NCI-H1694 treated with DMSO at 0.1 percent for 48 hours (cell line): Measurements from ENCODE around the gene EVI5L.
A peak's percentile ranks its signal among the peaks of the same experiment; 100 is the strongest.
"Not testable (repeated sequence)": the region's sequence is repeated elsewhere in the genome, so short reads cannot be mapped to it uniquely, and the experiment has no call there.

Experiments
- DNase-seq: peaks from one replicate; lab custom pipeline; 2025; lab: John Stamatoyannopoulos, UW

EVI5L gene

DNA sequence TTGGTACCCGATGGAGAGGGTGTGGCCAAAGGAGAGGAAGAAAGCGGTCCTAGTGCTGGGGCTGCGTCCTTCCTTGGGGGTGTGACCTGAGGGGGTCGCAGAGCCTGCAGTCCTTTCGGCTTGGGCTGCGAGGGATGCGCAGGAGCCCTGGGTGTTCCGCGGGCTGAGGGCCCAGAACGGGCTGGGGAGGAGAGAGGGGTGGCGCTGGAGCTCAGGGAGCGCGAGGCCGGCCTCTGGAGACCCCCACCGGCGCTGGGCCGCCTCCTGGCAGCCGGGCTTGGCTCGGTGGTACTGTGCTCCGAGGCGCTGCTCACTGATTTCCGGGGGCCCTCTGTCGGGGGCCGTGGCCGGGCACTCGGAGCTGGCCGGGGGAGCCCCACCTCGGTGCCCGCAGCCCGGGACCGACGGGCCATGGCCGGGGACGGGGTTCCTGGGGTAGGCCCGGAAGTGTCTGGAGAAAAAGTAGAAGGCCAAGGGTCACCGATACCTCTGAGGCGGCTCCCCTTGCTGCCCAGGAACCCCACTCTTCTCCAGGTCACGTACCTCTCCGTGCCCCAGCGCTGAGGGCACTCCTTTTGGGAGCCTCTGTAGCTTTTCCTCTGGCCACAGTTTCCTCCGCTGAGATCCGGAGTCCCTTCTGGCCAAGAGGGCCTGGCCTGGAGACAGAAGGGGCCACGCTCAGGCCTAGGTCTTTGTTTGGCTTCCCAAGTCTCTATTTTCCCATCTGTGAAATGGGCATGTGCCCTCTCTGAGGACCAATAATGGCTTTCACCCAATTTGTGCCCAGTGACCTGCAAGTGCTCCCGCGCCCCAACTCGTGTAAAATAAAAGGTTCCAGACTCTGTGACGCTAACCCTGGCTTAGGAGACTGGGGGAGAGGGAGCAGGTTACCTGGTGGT lies 42.5 kb downstream of the EVI5L start:
- DNase-seq, result no peak

GRCh38 chr19:7873304-7874075 lies 43.5 kb downstream of the EVI5L start:
- no peak for DNase-seq

DNA sequence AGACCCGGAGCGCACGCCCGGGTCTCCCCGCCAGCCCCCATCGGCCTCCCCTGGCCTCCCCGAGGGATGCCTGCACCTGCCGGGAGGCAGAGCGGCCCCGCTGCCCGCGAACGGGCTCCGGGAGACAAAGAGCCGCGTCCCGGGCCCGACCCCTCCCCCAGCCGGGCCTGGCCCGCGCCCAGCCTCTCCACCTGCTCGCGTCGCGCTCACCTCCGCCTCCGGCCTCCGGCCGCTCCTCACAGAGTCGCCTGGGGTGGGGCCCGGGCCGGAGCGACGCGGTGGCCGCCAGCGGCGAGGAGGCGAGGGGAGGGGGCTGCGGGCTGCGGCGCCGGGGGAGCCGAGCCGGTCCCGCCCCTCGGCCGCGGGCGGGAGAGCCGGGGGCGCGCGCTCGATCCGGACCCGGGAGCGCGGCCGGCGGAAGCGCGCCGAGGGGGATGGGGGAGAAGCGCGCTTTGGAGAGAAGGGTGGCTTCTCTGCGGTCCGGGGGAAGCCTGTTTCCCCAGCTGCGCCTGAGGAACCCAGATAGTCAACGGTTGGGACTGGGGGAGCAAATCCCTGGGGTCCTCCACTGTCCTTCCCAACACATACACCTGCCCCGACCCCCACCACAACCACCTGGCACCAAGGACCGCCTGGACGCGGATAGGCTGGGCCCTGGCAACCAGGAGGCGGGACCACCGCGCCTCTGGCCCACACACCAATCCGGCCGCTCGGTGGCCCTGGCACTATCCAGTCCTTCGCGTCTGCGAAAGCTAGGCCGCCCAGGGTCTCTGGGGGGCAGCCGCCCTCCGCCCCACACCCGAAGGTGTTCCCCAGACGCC lies 44.3 kb downstream of the EVI5L start, which contains the start of gene PRR36:
TSS of gene PRR36 (minus strand) at position 315 of the 821 bp plus-strand sequence. CDS start 701 bp downstream, outside the sequence.
- DNase-seq, result peak; percentile 69

DNA sequence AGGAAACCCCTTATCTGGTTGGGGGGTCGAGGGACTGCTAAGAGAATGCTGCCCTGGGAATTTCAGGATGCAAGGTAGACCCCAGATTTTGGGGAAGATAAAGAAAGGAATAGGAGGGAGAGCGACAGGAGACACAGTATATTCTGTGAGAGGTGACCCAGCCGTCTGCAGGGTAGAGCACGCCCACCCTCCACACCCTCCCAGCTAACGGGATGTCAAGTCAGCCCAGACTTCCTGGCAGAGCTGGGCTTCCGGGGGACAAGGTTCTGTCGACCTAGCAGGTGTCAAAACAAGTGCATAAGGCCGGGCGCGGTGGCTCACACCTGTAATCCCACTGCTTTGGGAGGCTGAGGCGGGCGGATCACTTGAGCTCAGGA lies 44.9 kb downstream of the EVI5L start:
- no peak for DNase-seq

DNA sequence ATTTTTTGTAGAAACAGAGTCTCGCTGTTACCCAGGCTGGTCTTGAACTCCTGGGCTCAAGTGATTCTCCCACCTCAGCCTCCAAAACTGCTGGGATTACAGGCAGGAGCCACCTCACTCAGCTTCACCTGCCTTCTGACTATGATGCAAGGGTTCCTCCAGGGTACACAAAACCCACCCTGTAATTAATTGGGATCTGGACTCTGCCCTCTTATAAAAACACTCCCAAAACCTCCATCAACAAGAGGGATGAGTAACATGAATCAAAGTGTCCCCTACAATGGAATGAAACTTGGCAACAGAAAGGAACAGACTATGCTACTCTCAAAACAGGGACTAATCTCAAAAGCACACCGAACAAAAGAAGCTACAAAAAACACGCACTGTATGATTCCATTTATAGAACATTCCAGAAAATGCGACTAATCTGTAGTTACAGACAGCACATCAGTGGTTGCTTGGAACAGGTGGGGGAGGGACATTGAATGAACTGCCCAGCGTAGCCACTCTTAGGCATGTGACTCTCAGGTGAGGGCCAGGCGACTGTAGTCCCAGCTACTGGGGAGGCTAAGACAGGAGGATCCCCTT lies 47.3 kb downstream of the EVI5L start:
- DNase-seq, result no peak

GRCh38 chr19:7879111-7879807 lies 49.2 kb downstream of the EVI5L start:
- DNase-seq, result no peak

- no peak for DNase-seq
Observed at GRCh38 chr19:7879836-7880235, 49.8 kb downstream of the EVI5L start.

DNA sequence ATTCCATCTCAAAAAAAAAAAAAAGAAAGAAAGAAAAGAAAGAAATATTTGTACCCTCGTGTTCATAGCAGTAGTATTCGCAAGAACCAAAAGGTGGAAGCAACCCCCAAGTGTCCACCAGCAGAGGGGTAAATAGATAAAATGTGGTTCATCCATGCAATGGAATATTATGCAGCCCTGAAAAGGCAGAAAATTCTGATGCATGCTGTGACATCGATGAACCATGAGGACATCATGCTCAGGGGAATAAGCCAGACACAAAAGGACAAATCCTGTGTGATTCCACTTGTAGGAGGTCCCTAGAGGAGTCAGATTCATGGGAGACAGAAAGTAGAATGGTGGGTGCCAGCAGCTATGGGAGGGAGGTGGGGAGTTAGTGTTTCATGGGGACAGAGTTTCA lies 51.9 kb downstream of the EVI5L start:
- DNase-seq, result no peak

DNA sequence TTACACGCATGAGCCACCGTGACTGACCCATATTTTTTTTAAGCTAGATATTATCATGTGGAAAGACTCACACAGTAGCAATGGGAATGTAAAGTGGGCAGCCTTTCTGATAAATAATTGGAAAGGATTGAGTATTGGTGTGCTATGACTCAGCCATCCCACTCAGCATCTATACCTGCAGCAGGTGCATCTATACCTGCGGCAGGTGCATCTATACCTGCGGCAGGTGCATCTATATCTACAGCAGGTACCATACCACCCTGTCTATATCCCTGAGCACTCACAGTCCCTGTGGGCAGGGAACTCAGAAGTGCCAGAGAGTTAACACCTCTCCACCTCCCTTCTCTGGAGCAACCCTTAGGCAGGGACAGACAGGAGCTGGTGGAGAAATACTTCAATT lies 53.1 kb downstream of the EVI5L start:
- no peak for DNase-seq

DNA sequence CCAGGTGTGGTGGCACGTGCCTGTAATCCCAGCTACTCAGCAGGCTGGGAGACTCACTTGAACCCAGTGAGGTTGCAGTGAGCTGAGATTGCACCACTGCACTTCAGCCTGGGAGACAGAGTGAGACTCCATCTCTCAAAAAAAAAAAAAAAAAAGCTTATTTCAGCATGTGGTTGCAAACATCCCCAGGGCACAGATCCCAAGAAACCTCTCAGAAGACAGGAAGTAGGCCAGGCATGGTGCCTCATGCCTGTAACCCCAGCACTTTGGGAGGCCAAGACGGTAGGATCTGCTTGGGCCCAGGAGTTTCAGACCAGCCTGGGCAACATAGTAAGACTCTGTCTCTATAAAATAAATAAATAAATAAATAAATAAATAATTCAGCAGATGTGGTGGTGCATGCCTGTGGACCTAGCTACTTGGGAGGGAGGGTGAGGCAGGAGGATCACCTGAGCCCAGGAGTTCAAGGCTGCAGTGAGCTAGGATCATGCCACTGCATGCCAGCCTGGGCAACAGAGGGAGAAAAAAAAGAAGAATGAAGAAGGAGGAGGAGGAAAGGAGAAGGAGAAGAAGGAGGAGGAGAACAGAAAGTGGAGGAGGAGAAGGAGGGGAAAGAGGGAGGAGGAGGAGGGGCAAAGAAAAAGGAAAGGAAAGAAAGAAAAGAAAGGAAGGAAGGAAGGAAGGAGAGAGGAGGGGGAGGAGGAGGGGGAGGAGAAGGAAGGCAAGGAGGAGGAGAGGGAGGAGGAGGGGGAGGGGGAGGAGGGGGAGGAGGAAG lies 54.0 kb downstream of the EVI5L start:
- no peak for DNase-seq

GRCh38 chr19:7885818-7886217 lies 55.8 kb downstream of the EVI5L start:
- DNase-seq, result no peak

DNA sequence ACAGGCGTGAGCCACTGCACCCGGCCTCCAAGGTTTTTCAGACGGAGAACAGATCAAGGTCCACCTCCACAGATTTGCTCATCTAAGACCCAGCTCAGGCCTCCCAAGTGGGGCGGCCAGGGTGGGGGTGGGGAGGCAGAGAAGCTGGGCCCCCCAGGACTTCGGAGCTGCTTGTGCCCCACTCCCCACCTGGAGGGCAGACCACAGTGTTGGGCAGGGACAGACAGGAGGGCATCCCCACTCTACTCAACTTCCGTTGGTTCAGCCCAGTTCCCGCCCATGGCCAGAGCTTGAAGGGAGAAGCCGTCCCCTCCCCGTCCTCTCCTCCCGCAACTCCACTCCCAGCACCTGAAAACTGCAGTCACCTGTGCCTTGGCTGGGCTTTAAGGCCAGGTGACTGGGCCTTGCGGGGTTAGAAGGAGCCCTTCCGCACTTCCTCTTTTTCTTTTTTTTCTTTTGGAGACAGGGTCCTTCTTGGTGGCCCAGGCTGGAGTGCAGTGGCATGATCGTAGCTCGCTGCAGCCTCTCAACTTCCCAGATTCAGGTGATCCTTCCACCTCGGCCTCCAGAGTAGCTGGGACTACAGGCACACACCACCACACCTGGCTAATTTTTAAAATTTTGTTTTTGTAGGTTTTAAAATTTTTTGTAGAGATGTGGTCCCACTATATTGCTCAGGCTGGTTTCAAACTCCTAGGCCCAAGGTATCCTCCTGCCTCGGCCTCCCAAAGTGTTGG lies 57.6 kb downstream of the EVI5L start:
- no peak for DNase-seq

GRCh38 chr19:7888145-7888825 lies 58.3 kb downstream of the EVI5L start, which contains the start of gene LRRC8E:
Gene LRRC8E, plus strand, starts transcription at chr19:7888510. Its CDS starts 7,094 bp downstream, at chr19:7895604.
- no peak for DNase-seq

GRCh38 chr19:7888826-7889217 lies 58.8 kb downstream of the EVI5L start:
- no peak for DNase-seq

GRCh38 chr19:7893362-7894101 lies 63.5 kb downstream of the EVI5L start:
- DNase-seq, result not testable (repeated sequence)

DNA sequence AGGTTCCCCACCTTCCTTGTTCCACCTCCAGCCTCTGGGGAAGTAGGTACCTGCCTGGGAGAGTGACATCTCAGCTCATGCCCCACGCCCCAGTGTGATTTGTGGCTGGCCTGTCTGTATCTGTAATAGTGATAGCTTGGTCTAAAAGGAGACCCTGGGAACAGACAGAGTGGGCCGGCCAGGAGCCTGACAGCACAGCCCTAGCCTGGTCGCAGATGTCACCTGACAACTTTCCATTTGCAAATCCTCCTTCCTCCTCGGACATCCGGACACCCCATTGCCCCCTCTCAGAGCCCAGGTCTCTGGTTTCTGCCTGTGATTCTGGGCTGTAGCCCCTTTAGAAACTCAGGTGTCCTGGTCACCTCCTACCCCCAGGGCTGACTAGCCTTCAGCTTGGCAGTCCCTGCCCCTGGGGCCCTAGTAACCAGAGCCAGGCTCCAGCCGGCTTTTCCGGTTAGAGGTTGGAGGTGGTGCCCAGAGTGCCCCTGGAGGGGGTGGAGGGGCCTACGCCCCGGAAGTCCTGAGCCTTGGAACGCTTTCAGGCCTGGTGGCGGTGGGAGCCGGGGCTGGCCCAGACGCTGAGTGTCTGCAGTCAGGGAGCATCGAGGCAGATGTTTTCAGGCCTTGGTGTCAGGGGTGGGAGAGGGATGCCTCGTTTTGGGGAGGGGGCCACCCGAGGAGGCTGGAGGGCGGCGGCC lies 64.7 kb downstream of the EVI5L start:
- DNase-seq, result no peak

DNA sequence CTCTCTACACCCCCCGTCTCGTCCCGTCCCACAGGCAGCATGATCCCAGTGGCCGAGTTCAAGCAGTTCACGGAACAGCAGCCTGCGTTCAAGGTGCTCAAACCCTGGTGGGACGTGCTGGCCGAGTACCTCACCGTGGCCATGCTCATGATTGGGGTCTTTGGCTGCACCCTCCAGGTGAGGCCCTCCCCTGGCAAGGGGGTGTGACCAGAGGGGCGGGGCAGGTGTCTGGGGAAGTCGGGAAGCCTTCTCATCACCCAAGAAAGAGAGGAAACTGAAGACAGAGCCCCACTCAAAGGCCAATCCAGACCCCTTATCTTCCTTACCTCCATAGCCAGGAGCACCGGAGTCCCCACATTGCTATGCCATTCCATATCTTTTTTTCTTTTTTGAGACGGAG lies 65.5 kb downstream of the EVI5L start:
- DNase-seq, result no peak

DNA sequence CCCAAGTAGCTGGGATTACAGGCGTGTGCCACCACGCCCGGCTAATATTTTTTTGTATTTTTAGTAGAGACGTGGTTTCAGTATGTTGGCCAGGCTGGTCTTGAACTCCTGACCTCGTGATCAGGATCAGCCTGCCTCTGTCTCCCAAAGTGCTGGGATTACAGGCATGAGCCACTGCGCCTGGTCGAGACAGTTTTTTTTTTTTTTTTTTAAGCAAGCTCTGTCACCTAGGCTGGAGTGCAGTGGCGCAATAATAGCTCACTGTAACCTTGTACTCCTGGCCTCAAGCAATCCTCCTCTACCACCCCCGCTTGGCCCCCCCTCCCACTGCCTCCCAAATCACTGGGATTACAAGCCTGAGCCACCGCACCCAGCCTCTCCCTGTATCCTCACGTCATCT lies 67.3 kb downstream of the EVI5L start:
- no peak for DNase-seq
